A549 treated with AZD2906 at 1 μM for 4 hours (cell line): ENCODE results near the gene PPM1E. TPM values are rescaled to one million over a fixed set of nuclear protein-coding genes. Genes with fewer than 3 reads are reported as not detected.

ENCODE experiments used
- total RNA-seq: library from RNA; stranded (reverse); fragments of 200-300 nt; extraction: Qiagen RNA extraction; gene quantifications from 5 replicates; pipeline ENCODE4 v1.2.3, GENCODE V29; 2022

PPM1E gene
- 0.02 to 0.06 TPM (median 0.05 TPM) in 5 replicates for total RNA-seq

GRCh38 chr17:58755577-58756245 is at the start of gene PPM1E:
Gene PPM1E (plus strand): TSS chr17:58755854.

Other genes with a start within 250 kb of the PPM1E start
- 8.4 to 11.0 TPM (median 9.2 TPM) in 5 replicates for gene MTMR4, start 241.2 kb upstream of the PPM1E start, total RNA-seq
- 0.22 to 0.33 TPM (median 0.32 TPM) in 5 replicates for gene TEX14, start 63.8 kb upstream of the PPM1E start, total RNA-seq
- gene RAD51C, start 63.3 kb upstream of the PPM1E start, total RNA-seq: 49.3 to 57.2 TPM (median 55.8 TPM) in 5 replicates